C4-2B (cell line): ENCODE results near the gene PRUNE1.

Experiments
- H3K27ac ChIP-seq: fragments of 450-650 bp; 2 replicates; pipeline ENCODE4 v1.5.1; 2017
- ZFX ChIP-seq: fragments of 450-650 bp; IDR thresholded peaks from 2 replicates; pipeline ENCODE4 v1.6.1; 2017
- TF ChIP-seq, protein P1 (sequence below): fragments of 450-650 bp; conservative IDR thresholded peaks from 2 replicates; pipeline ENCODE4 v1.5.1; 2017; ENCODE audit warnings: mild to moderate bottlenecking

PRUNE1 gene

DNA sequence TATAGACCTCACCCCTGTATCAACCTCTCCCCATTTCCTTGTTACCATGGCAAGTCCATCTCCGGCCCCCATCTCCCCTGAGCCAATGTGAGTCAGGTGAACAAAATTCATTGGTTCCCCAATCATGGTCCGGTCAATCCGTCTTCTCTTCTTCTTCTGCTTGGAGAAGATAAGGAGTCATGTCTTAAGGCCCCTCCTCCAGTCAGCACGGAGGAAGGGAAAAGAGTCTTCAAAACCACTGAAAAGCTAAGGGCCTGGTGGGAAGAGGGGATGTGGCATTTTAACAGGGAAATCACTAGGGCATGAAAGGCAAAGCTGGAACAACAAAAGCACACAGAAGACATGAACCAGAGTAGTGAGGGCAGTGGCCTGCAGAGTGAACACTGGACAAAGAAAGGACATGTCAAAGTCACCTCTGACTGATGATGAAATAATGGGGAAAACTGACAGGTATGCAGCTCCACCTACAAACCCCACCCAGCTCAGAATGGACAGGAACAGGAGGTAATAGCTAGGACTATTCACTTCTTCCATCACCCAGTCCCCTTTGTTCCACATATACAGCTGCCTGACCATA, 46.8 kb downstream of the PRUNE1 start:
- H3K27ac ChIP-seq, result peak overlapping the region; percentile 97
- TF ChIP-seq, protein P1, sequence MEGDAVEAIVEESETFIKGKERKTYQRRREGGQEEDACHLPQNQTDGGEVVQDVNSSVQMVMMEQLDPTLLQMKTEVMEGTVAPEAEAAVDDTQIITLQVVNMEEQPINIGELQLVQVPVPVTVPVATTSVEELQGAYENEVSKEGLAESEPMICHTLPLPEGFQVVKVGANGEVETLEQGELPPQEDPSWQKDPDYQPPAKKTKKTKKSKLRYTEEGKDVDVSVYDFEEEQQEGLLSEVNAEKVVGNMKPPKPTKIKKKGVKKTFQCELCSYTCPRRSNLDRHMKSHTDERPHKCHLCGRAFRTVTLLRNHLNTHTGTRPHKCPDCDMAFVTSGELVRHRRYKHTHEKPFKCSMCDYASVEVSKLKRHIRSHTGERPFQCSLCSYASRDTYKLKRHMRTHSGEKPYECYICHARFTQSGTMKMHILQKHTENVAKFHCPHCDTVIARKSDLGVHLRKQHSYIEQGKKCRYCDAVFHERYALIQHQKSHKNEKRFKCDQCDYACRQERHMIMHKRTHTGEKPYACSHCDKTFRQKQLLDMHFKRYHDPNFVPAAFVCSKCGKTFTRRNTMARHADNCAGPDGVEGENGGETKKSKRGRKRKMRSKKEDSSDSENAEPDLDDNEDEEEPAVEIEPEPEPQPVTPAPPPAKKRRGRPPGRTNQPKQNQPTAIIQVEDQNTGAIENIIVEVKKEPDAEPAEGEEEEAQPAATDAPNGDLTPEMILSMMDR, result no peak
- no peak for TF ChIP-seq ZFX

DNA sequence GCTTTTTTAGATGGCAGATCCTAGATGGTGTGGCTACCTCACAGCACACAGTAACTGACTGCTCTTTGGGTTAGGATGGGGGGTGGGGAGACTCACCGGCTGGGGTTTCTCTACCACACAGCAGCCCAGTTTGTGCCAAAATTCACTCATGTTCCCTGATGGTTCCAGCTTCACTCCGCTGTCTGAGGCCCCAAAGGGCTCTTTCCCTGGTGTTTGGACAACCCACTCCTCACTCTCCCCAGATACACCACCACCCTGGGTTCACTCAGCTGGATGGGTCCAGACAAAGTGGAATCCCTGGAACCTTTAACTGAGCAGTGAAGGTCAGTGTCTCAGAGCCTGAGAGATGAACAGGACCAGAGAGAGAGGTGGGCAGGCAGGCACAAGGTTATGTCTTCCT, 47.3 kb downstream of the PRUNE1 start:
- H3K27ac ChIP-seq, result peak overlapping the region; percentile 97
- TF ChIP-seq, protein P1, result no peak
- no peak for TF ChIP-seq ZFX

DNA sequence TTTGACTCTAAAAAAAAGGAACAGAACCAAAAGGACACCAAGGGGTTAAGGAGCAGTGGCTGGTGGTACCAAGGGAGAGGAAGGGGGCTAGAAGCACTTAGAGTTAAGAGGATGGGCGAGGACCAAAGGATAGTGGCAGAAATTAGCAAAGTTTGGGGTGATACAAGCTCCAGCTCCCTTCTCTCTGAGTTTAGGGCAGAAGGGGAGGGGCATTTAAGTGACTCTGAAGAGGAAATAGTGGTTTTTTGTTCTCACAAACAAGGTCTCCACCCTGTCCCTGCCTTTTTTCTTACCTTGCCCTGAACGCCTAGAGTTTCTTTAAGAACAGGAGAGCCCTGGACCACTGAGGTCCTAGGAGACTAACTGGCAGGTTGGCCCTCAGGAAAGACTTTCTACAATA, 47.9 kb downstream of the PRUNE1 start:
- peak overlapping the region; percentile 97 for H3K27ac ChIP-seq
- TF ChIP-seq ZFX, result no peak
- TF ChIP-seq, protein P1, result no peak

DNA sequence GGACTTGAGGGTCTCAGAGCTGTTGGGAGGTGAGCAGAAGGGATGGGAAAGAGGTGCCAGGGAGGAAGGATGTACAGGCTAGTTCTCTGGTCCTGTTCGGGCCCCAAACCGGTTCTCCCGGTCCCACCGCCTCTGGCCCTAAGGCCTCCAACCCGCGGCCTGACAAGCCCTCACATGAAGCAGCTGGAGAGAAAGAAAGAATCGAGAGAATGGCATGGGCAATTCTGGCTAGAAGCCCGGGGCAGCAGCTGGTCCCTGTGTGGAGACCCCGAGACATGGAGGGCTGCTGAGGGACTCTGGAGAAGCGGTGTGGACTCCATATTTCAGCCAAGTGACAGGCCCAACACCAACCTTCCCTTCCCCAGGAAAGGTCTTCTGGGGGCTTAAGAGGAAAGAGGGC, 50.4 kb downstream of the PRUNE1 start:
- peak overlapping the region; percentile 97 for H3K27ac ChIP-seq
- TF ChIP-seq, protein P1, result no peak
- peak; percentile 76 for TF ChIP-seq ZFX

DNA sequence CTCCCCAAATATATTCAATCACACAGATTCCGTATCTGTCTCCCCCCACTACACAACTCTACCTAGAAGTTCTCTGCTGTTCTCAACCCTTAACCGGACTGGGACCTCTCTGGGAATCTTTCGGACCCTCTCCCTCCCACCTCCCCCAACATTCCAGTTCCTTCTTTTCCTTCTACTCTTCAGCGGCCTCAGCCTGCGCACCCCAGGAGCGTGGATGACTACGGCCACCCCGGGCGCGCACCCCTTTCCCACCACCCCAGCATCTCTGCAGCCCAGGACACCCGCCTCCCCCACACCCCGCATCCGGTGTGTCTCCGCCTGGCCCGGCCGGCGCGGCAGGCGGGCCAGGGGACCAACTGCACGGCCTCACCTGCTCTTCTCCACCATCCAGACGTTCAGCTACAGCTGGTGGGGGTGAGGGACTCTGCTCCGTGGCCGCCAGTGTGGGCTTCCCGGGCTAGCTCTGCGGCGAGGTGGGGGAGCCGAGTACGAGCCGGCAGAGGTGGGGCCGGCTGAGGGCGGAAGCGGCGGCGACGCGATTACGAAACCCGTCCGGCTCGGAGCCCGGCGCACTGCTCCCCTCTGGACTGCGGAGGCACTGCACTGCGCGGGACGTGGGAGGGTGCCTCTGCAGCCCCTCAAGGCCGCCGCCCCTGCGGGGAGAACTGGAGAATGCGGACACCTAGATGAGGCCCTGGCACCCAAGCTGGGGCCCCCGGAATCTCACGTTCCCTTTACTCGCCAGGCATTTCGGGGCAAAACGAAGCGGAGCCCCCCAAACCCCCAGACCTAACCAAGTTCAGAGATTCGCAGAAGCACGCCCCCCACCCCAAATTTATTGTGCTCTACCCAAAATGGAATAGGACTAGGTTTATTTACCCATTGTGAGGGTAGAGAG, 51.1 kb downstream of the PRUNE1 start, which contains the start of gene CDC42SE1:
TSS of gene CDC42SE1 (minus strand) at position 514 of the 898 bp plus-strand sequence. CDS start 3,892 bp downstream, outside the sequence.
- peak within 1 kb of the TSS; percentile 97 for H3K27ac ChIP-seq
- TF ChIP-seq, protein P1, result peak; percentile 91
- peak; percentile 43; the same call in 1 of the 2 replicates for TF ChIP-seq ZFX

DNA sequence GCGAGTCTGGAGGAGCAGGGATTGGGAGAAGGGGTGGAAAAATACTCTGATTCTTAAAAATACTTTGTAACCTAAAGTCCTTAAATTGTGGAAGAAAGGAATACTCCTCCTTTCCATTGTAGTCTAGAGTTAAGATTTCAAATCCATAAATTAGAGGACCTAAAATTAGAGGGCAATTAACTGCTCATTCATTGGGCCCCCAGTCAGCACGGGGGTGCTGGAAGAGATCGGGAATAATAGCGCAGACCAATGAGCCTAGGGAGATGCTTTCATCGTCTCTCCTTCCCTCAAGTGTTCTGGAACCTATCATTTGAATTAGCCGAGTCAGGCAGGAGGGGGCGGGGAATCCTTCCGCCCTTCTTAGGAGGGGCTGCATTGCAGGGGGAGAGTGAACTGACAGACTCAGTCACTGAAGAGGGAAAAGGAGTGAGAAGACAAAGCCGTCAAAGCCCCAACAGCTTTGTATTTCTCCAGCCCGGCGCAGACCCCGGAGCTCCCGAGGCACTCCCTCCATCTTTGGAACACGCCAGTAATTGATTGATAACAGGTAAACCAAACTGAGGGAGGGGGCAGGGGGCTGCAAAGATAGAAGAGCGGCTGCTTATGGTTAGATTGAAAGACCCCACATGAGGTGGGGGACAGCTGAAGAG, 51.9 kb downstream of the PRUNE1 start, which contains the start of gene MLLT11:
TSS of gene MLLT11 (plus strand) at position 391 of the 650 bp plus-strand sequence. CDS start 6,828 bp downstream, outside the sequence.
- TF ChIP-seq ZFX, result no peak
- TF ChIP-seq, protein P1, result no peak
- H3K27ac ChIP-seq, result peak within 1 kb of the TSS; percentile 97
